Stimulated activated naive CD4-positive, alpha-beta T cell treated with Interleukin-2 at 50 U/mL for 16 hours (primary cell): ENCODE data around the gene P2RY12.
"Not testable (repeated sequence)": the region's sequence is repeated elsewhere in the genome, so short reads cannot be mapped to it uniquely, and the experiment has no call there.

Source experiments
- DNase-seq: peaks from one replicate; lab custom pipeline; 2025; lab: John Stamatoyannopoulos, UW

Gene P2RY12

GRCh38 chr3:151393146-151393830, 8.7 kb upstream of the P2RY12 start:
- no peak for DNase-seq

GRCh38 chr3:151392191-151392590, 7.6 kb upstream of the P2RY12 start:
- DNase-seq: not testable (repeated sequence)

- DNase-seq: no peak
These were observed 7.2 kb upstream of the P2RY12 start for GRCh38 chr3:151391720-151392119.

GRCh38 chr3:151387842-151388241, 3.3 kb upstream of the P2RY12 start:
- no peak for DNase-seq

GRCh38 chr3:151387432-151387831, 2.9 kb upstream of the P2RY12 start:
- no peak for DNase-seq

- no peak for DNase-seq
These were observed 1.5 kb upstream of the P2RY12 start for GRCh38 chr3:151386056-151386455.

GRCh38 chr3:151383956-151384355, 597 bp downstream of the P2RY12 start:
- no peak for DNase-seq

GRCh38 chr3:151383111-151383510, 1.4 kb downstream of the P2RY12 start:
- no peak for DNase-seq

- DNase-seq: no peak
These were observed 1.9 kb downstream of the P2RY12 start for GRCh38 chr3:151382671-151383070.

GRCh38 chr3:151379083-151379734, 5.3 kb downstream of the P2RY12 start:
- DNase-seq: no peak

GRCh38 chr3:151377768-151378385, 6.7 kb downstream of the P2RY12 start:
- DNase-seq: no peak

- DNase-seq: no peak
These were observed 12.3 kb downstream of the P2RY12 start for GRCh38 chr3:151372063-151372820.

GRCh38 chr3:151371526-151371925, 13.0 kb downstream of the P2RY12 start:
- no peak for DNase-seq

GRCh38 chr3:151367448-151367847, 17.1 kb downstream of the P2RY12 start:
- no peak for DNase-seq

- DNase-seq: no peak
These were observed 17.6 kb downstream of the P2RY12 start for GRCh38 chr3:151366993-151367392.

GRCh38 chr3:151362751-151363174, 21.8 kb downstream of the P2RY12 start:
- DNase-seq: no peak

GRCh38 chr3:151357463-151357850, 27.1 kb downstream of the P2RY12 start:
- no peak for DNase-seq

- DNase-seq: no peak
These were observed 27.6 kb downstream of the P2RY12 start for GRCh38 chr3:151356794-151357462.

- no peak for DNase-seq
These were observed 32.9 kb downstream of the P2RY12 start for GRCh38 chr3:151351648-151352047.

GRCh38 chr3:151351219-151351618, 33.3 kb downstream of the P2RY12 start:
- no peak for DNase-seq

GRCh38 chr3:151350656-151351055, 33.9 kb downstream of the P2RY12 start:
- DNase-seq: no peak

GRCh38 chr3:151347432-151347831, 37.1 kb downstream of the P2RY12 start:
- no peak for DNase-seq
